Body of pancreas (tissue), 4 donors: ENCODE results near the gene HTR3A.

ENCODE experiments used
- CTCF ChIP-seq, 7 experiments: fragments of 450-650 bp in 4 of 7; fragments of 200-600 bp in 3 of 7; sonication (generic) in 3 of 7; IDR thresholded peaks; one replicate each; pipeline ENCODE4 v1.5.1; 2016 to 2019; ENCODE audit warnings: antibody characterized with exemption in 7 of 7
- POLR2A ChIP-seq, 3 donors: fragments of 450-650 bp; IDR thresholded peaks; one replicate each; pipeline ENCODE4 v1.6.1; 2016; ENCODE audit warnings: antibody characterized with exemption in 3 of 3, mild to moderate bottlenecking in 2 of 3

- TF ChIP-seq CTCF (IDR thresholded peaks at IDR 0.05), result no peak
- TF ChIP-seq POLR2A (IDR thresholded peaks at IDR 0.05), result no peak
These were observed 2.8 kb downstream of the HTR3A start for GRCh38 chr11:113977701-113978100.
